ENCODE measurements around the gene TUBGCP6. TPM values are rescaled to one million over a fixed set of nuclear protein-coding genes. Genes with fewer than 3 reads are reported as not detected.

Gene TUBGCP6
- total RNA-seq, 6 experiments from 2014 or later = 10.4 to 22.6 (median 14.6) TPM

DNA sequence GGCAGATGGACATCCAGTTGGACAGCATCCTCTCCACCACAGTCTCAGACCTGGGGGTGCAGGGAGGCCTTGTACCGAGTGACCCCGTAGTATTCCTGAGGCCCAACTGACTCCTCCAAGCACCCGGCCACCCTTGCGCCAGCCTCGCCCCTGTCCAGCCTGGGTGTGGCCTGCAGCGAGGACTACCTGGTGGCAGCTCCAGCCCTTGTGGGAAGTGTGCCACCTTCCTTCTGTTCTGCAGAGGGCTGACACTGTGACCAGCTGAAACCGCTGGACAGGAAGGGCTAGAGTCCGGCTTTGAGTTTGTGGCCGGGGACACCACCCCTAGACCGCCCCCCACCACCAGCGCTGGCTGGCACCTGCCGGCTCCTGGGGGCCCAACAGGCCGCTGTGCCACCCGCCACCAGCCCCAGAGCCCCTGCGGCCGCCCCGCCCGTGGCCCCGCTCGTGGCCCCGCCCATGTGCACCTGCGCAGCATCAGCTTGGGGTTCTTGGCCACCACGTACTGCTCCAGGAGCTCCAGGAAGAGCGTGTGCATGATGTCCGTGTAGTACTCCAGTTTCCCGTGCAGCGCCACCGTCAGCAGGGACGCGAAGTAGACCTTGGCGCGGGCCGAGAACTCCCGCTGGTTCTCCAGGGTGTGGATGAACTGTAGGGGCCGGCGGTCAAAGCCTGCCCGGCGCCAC is 35.3 kb upstream of the TUBGCP6 start:
- ATAC-seq = no peak
- no peak for TF ChIP-seq POLR2A (IDR thresholded peaks at IDR 0.05)
- TF ChIP-seq, protein P1, sequence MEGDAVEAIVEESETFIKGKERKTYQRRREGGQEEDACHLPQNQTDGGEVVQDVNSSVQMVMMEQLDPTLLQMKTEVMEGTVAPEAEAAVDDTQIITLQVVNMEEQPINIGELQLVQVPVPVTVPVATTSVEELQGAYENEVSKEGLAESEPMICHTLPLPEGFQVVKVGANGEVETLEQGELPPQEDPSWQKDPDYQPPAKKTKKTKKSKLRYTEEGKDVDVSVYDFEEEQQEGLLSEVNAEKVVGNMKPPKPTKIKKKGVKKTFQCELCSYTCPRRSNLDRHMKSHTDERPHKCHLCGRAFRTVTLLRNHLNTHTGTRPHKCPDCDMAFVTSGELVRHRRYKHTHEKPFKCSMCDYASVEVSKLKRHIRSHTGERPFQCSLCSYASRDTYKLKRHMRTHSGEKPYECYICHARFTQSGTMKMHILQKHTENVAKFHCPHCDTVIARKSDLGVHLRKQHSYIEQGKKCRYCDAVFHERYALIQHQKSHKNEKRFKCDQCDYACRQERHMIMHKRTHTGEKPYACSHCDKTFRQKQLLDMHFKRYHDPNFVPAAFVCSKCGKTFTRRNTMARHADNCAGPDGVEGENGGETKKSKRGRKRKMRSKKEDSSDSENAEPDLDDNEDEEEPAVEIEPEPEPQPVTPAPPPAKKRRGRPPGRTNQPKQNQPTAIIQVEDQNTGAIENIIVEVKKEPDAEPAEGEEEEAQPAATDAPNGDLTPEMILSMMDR (IDR thresholded peaks at IDR 0.05) = no peak
- H3K27me3 ChIP-seq = no peaks in the 10 kb centered on the region
- no peak overlapping the region for H3K27ac ChIP-seq
- no peak overlapping the region for H3K4me3 ChIP-seq
- intact Hi-C loops (cut with DNase I) = no loop called here
- no peaks in the 10 kb centered on the region for H3K9me3 ChIP-seq
- H3K4me1 ChIP-seq = peaks cover 0 to 7% (median 0%) of the 10 kb centered on the region in 4 donors
- peaks cover 0 to 89% (median 48%) of the 10 kb centered on the region in 4 donors for H3K36me3 ChIP-seq
- DNase-seq = no peak
- 93% methylated on average over 24 of the region's 38 CpGs for WGBS (ENCODE audit: insufficient coverage, low coverage, low lambda C conversion rate, missing lambda C conversion rate)

DNA sequence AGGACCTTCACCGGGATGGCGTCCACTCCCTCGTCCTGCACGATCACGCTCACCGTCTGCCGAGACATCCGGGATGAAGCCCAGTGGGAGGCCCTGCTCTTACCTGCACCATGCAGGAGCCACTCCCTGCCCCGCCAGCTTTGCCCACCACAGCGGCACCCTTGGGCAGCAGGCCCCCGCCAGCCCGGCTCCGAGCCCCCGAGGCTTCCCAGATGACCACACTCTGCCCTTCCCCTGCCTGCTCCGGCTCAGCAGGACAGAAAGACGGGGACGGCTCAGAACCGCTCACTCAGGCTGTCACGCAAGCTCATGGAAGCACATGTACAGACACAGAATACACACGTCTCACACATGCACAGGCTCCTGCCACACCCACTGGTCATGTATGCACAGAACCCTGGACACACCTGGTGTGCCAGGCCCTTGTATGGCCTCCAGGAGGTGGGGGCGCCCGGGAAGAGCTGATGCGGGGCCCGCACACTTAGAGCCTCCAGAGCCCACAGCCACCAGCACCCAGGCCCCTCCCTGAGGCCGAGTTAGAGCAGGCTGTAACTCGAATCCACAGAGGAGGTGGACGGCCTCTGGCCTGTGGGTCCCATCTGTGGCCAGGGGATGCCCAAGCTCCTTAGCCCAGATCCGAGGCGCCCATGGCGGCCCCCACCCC is 34.3 kb upstream of the TUBGCP6 start:
- no peak overlapping the region for H3K4me3 ChIP-seq
- no peaks in the 10 kb centered on the region for H3K9me3 ChIP-seq
- intact Hi-C loops (cut with DNase I) = loop anchor here (5.0 to 10.0 kb wide), 2 partner anchors 46 to 48 kb away; partner anchors contain the start of gene DENND6B (in 2 of the 2)
- DNase-seq (no peak), ATAC-seq (no peak)
- no CpG with 5 or more reads among the region's 30 CpGs for WGBS (ENCODE audit: insufficient coverage, low coverage, low lambda C conversion rate, missing lambda C conversion rate)
- no peak for TF ChIP-seq POLR2A (IDR thresholded peaks at IDR 0.05)
- TF ChIP-seq, protein P1 (IDR thresholded peaks at IDR 0.05) = no peak
- H3K36me3 ChIP-seq = peaks cover 0 to 83% (median 51%) of the 10 kb centered on the region in 4 donors
- peaks cover 0 to 9% (median 0%) of the 10 kb centered on the region in 4 donors for H3K4me1 ChIP-seq
- no peaks in the 10 kb centered on the region for H3K27me3 ChIP-seq
- H3K27ac ChIP-seq = no peak overlapping the region

GRCh38 chr22:50278461-50278860 is 33.6 kb upstream of the TUBGCP6 start:
- Histone ChIP-seq H3K4me3 (no peak overlapping the region), H3K4me1 (peaks cover 0 to 13% (median 0%) of the 10 kb centered on the region in 4 donors), H3K9me3 (no peaks in the 10 kb centered on the region), H3K27me3 (no peaks in the 10 kb centered on the region), H3K36me3 (peaks cover 0 to 79% (median 49%) of the 10 kb centered on the region in 4 donors), H3K27ac (no peak overlapping the region)
- no CpG with 5 or more reads among the region's 21 CpGs for WGBS (ENCODE audit: insufficient coverage, low coverage, low lambda C conversion rate, missing lambda C conversion rate)
- DNase-seq (no peak), ATAC-seq (no peak)
- intact Hi-C loops (cut with DNase I) = loop anchor here (5.0 to 10.0 kb wide), 2 partner anchors 46 to 49 kb away; partner anchors contain the start of gene DENND6B (in 2 of the 2)
- TF ChIP-seq POLR2A (IDR thresholded peaks at IDR 0.05) = no peak
- TF ChIP-seq, protein P1 (IDR thresholded peaks at IDR 0.05) = no peak

GRCh38 chr22:50277761-50278160 is 32.9 kb upstream of the TUBGCP6 start:
- no peak overlapping the region for H3K27ac ChIP-seq
- H3K36me3 ChIP-seq = peaks cover 0 to 73% (median 42%) of the 10 kb centered on the region in 4 donors
- H3K4me1 ChIP-seq = peaks cover 0 to 13% (median 0%) of the 10 kb centered on the region in 4 donors

More at GRCh38 chr22:50277761-50278160, 32.9 kb upstream of the TUBGCP6 start:
- TF ChIP-seq, protein P1 (IDR thresholded peaks at IDR 0.05) = no peak
- TF ChIP-seq POLR2A (IDR thresholded peaks at IDR 0.05) = no peak
- DNase-seq = no peak
- no peaks in the 10 kb centered on the region for H3K9me3 ChIP-seq
- intact Hi-C loops (cut with DNase I) = loop anchor here (5.0 to 10.0 kb wide), 2 partner anchors 47 to 50 kb away; partner anchors contain the start of gene DENND6B (in 2 of the 2)
- WGBS (ENCODE audit: insufficient coverage, low coverage, low lambda C conversion rate, missing lambda C conversion rate) = 74% methylated on average over 5 of the region's 25 CpGs
- no peak for ATAC-seq
- H3K27me3 ChIP-seq = no peaks in the 10 kb centered on the region
- H3K4me3 ChIP-seq = no peak overlapping the region
